Nephron (organoid): ENCODE measurements around the gene CGB3.

Experiments
- H3K27ac Mint-ChIP-seq, 3 experiments: 2 replicates each; pipeline ENCODE4 v1.8.0; 2020; ENCODE audit warnings: mixed read lengths in 3 of 3, mild to moderate bottlenecking in 2 of 3, moderate library complexity in 1 of 3
- H3K27me3 Mint-ChIP-seq: 2 replicates; pipeline ENCODE4 v1.8.0; 2021; ENCODE audit warnings: low read depth, mild to moderate bottlenecking, moderate library complexity, mixed read lengths
- H3K36me3 Mint-ChIP-seq: 2 replicates; pipeline ENCODE4 v1.8.0; 2020; ENCODE audit warnings: low read depth, mixed read lengths
- H3K4me1 Mint-ChIP-seq: 2 replicates; pipeline ENCODE4 v1.8.0; 2020; ENCODE audit warnings: mixed read lengths
- H3K4me3 Mint-ChIP-seq, 3 experiments: 2 replicates each; pipeline ENCODE4 v1.8.0; 2020; ENCODE audit warnings: mild to moderate bottlenecking in 3 of 3, mixed read lengths in 3 of 3, moderate library complexity in 2 of 3
- H3K9me3 Mint-ChIP-seq: 2 replicates; pipeline ENCODE4 v1.8.0; 2020; ENCODE audit warnings: mixed read lengths
- CTCF ChIP-seq, 3 experiments: fragments of 200-600 bp; sonication (generic); IDR thresholded peaks; one replicate each; pipeline ENCODE4 v1.5.0; 2021; ENCODE audit warnings: antibody characterized with exemption in 3 of 3; ENCODE audit not compliant: unreplicated experiment in 3 of 3

CGB3 gene

DNA sequence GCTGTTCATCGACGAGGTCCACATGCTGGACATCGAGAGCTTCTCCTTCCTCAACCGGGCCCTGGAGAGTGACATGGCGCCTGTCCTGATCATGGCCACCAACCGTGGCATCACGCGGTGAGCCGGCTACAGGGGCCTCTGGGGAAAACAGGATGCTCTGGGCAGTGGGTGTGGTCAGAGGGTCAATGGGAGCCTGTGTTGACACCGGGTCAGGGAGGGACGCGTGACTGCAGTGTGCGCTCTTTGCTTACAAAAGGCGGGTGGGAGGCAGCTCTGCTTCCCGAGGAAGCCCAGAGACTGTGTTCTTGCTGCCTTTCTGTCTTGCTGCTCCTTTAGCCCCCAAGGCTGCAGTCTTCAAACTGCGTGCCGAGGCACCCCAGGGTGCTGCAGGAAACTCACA, 12.9 kb downstream of the CGB3 start:
- Mint-ChIP-seq H3K36me3 (peaks cover 26% of the 10 kb centered on the region), H3K4me1 (no peaks in the 10 kb centered on the region), H3K9me3 (no peaks in the 10 kb centered on the region), H3K27me3 (no peaks in the 10 kb centered on the region), H3K27ac (no peak overlapping the region), H3K4me3 (no peak overlapping the region)
- TF ChIP-seq CTCF (IDR thresholded peaks at IDR 0.05; ENCODE audit: unreplicated experiment in 3 of 3), result no peak

GRCh38 chr19:49010453-49010852, 13.7 kb downstream of the CGB3 start:
- H3K9me3 Mint-ChIP-seq, result no peaks in the 10 kb centered on the region
- no peak overlapping the region for H3K27ac Mint-ChIP-seq
- no peaks in the 10 kb centered on the region for H3K27me3 Mint-ChIP-seq
- H3K4me3 Mint-ChIP-seq, result no peak overlapping the region
- no peaks in the 10 kb centered on the region for H3K4me1 Mint-ChIP-seq
- no peak for TF ChIP-seq CTCF (IDR thresholded peaks at IDR 0.05; ENCODE audit: unreplicated experiment in 3 of 3)
- peaks cover 26% of the 10 kb centered on the region for H3K36me3 Mint-ChIP-seq

DNA sequence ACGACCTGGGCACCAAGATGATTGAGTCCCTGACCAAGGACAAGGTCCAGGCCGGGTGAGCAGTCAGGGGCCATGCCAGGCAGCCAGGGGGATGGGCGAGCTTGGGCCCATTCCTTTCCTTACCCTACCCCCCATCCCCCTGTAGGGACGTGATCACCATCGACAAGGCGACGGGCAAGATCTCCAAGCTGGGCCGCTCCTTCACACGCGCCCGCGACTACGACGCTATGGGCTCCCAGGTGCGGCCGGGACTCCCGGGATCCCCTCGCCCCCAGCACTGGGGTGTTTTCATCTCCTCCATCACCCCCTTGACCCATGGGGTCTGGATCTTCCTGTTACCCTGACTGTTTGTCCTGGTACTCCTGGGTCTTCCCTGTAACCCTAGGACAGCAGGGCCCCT, 14.3 kb downstream of the CGB3 start:
- H3K9me3 Mint-ChIP-seq, result no peaks in the 10 kb centered on the region
- H3K27ac Mint-ChIP-seq, result no peak overlapping the region
- H3K4me1 Mint-ChIP-seq, result no peaks in the 10 kb centered on the region
- H3K4me3 Mint-ChIP-seq, result no peak overlapping the region
- peaks cover 30% of the 10 kb centered on the region for H3K36me3 Mint-ChIP-seq
- no peak for TF ChIP-seq CTCF (IDR thresholded peaks at IDR 0.05; ENCODE audit: unreplicated experiment in 3 of 3)
- no peaks in the 10 kb centered on the region for H3K27me3 Mint-ChIP-seq

DNA sequence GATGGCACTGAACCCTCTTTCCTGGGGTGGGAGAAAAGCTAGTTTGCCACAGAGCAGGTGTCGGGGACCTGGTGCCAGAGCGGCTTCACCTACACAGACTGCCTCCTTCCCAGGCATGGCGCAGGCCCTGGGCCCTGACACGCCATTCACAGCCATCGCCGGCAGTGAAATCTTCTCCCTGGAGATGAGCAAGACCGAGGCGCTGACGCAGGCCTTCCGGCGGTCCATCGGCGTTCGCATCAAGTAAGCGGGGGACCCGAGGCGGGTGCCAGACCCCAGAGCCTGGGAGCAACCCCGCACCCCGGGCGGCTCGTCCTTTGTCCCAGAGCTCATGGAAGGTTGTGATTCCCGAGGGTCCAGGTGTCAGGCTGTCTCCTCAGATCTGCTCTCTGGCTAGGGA, 17.2 kb downstream of the CGB3 start:
- Mint-ChIP-seq H3K4me3 (no peak overlapping the region), H3K27ac (no peak overlapping the region)

DNA sequence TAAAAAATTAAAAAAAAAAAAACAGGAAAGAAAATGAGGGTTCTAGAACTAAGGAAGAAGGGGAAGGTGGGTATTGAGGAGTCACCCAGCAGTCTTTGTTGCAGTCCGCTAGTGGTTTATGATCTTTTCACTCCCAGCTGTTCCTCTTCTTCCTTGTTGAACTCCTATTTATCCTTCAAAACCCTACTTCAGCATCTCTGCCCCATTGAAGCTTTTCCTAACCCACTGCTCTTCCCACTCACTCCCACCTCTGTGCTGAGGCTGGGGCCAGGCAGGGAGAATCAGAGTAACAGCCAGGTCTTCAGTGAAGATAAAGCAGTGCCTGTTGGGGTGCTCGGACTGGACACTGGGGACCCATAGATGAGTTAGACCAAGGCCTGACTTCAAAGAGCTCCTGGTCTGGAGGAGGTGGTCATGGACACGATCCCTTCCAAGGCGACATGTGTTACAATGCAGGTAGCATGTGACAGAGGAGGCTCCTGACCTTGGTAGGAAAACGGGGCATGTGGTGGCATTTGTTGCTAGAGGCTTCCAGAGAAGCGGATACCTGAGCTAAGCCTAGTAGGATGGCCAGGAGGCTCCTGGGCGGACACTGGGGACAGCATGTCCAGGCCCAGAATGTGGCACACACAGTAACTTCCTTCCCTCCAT, 19.0 kb downstream of the CGB3 start:
- H3K4me3 Mint-ChIP-seq, result no peak overlapping the region
- H3K4me1 Mint-ChIP-seq, result no peaks in the 10 kb centered on the region
- no peak overlapping the region for H3K27ac Mint-ChIP-seq
- peaks cover 30% of the 10 kb centered on the region for H3K36me3 Mint-ChIP-seq
- H3K27me3 Mint-ChIP-seq, result no peaks in the 10 kb centered on the region
- H3K9me3 Mint-ChIP-seq, result no peaks in the 10 kb centered on the region
- no peak for TF ChIP-seq CTCF (IDR thresholded peaks at IDR 0.05; ENCODE audit: unreplicated experiment in 3 of 3)

More for the DNA sequence above, 17.2 kb downstream of the CGB3 start:
- no peaks in the 10 kb centered on the region for H3K27me3 Mint-ChIP-seq
- TF ChIP-seq CTCF (IDR thresholded peaks at IDR 0.05; ENCODE audit: unreplicated experiment in 3 of 3), result no peak
- peaks cover 35% of the 10 kb centered on the region for H3K36me3 Mint-ChIP-seq
- H3K9me3 Mint-ChIP-seq, result no peaks in the 10 kb centered on the region
- H3K4me1 Mint-ChIP-seq, result no peaks in the 10 kb centered on the region

GRCh38 chr19:49004133-49004532, 20.0 kb downstream of the CGB3 start:
- peaks cover 37% of the 10 kb centered on the region for H3K36me3 Mint-ChIP-seq
- no peaks in the 10 kb centered on the region for H3K4me1 Mint-ChIP-seq
- H3K4me3 Mint-ChIP-seq, result no peak overlapping the region
- H3K27me3 Mint-ChIP-seq, result no peaks in the 10 kb centered on the region
- H3K27ac Mint-ChIP-seq, result no peak overlapping the region
- H3K9me3 Mint-ChIP-seq, result no peaks in the 10 kb centered on the region
- no peak for TF ChIP-seq CTCF (IDR thresholded peaks at IDR 0.05; ENCODE audit: unreplicated experiment in 3 of 3)
